Hematopoietic multipotent progenitor cell treated with erythropoietin and hydrocortisone succinate and interleukin-3 and kit ligand, for 15 days (in vitro differentiated cells): Measurements from ENCODE around the gene NOTO.

Source experiments
- DNase-seq: peaks from one replicate; pipeline ENCODE4 v3.0.0-alpha.2; 2015; ENCODE audit warnings: low spot score

Gene NOTO

GRCh38 chr2:73257425-73258125 is 55.2 kb downstream of the NOTO start:
- DNase-seq, result no peak

GRCh38 chr2:73258186-73258912 is 56.0 kb downstream of the NOTO start:
- DNase-seq, result no peak

- no peak for DNase-seq
Observed at GRCh38 chr2:73258913-73259215, 56.5 kb downstream of the NOTO start.

GRCh38 chr2:73259276-73259675 is 56.9 kb downstream of the NOTO start:
- no peak for DNase-seq

- no peak for DNase-seq
Observed at GRCh38 chr2:73259704-73260337, 57.4 kb downstream of the NOTO start.

GRCh38 chr2:73260338-73260984 is 58.1 kb downstream of the NOTO start:
- DNase-seq, result peak; percentile 14
